C4-2B (cell line): ENCODE data around the gene TUBB2B.

ENCODE experiments used
- H3K27ac ChIP-seq: fragments of 450-650 bp; 2 replicates; pipeline ENCODE4 v1.5.1; 2017
- ZFX ChIP-seq: fragments of 450-650 bp; IDR thresholded peaks from 2 replicates; pipeline ENCODE4 v1.6.1; 2017
- TF ChIP-seq, protein P1 (sequence below): fragments of 450-650 bp; conservative IDR thresholded peaks from 2 replicates; pipeline ENCODE4 v1.5.1; 2017; ENCODE audit warnings: mild to moderate bottlenecking

Gene TUBB2B

DNA sequence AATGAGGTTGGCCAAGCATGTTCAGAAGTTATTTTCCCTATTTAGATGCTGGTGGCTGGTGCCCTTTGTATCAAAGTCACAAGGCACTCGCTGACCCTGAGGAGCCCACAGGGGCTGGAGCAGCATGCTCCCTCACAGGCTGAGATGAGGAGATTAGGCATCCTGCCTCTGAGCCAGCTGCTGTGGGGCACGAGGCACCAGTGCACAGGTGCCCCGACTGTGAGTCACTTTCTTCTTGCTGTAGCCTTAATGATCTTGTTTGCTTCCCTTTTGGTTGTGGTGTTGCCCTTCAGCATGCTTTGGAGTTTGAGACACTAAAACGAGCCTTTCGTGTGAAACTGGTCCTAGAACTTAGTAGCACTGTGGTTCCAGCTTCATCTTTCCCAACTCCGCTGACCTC is 35.6 kb upstream of the TUBB2B start:
- TF ChIP-seq, protein P1, sequence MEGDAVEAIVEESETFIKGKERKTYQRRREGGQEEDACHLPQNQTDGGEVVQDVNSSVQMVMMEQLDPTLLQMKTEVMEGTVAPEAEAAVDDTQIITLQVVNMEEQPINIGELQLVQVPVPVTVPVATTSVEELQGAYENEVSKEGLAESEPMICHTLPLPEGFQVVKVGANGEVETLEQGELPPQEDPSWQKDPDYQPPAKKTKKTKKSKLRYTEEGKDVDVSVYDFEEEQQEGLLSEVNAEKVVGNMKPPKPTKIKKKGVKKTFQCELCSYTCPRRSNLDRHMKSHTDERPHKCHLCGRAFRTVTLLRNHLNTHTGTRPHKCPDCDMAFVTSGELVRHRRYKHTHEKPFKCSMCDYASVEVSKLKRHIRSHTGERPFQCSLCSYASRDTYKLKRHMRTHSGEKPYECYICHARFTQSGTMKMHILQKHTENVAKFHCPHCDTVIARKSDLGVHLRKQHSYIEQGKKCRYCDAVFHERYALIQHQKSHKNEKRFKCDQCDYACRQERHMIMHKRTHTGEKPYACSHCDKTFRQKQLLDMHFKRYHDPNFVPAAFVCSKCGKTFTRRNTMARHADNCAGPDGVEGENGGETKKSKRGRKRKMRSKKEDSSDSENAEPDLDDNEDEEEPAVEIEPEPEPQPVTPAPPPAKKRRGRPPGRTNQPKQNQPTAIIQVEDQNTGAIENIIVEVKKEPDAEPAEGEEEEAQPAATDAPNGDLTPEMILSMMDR, result no peak
- TF ChIP-seq ZFX, result no peak
- no peak overlapping the region for H3K27ac ChIP-seq

DNA sequence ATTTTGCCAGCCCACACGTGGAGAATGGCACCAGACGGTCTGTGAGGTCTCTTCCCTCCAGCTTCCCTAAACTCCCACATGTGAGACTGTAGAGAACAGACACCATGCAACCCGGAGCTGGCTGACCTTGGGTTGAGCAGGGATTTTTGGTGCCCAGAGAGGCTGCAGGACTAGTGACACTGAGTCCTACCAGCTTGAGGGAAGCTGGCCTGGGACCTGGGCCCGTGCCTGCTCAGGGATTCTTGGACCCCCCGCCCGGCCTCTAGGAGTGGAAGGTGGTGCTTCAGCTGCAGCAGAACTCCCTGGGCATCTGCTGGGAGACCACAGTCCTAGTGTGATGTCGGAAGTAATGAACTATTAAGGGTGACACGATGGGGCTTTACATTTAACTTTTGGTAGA is 34.5 kb upstream of the TUBB2B start:
- TF ChIP-seq ZFX, result no peak
- TF ChIP-seq, protein P1, result no peak
- H3K27ac ChIP-seq, result no peak overlapping the region

DNA sequence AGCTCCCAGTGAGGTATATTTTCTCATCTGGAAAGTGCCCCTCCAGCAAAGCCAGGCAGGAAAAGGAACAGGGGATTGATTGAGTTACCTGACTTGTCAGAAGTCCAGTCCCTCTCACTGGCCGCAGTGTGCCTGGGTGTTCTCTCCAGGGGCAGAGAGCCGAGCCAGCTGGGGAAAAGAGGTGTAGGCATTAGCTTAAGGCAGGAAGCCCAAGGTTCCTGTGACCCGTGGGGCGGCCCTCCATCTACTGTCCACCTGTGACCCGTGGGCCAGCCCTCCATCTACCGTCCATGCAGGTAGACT is 34.0 kb upstream of the TUBB2B start:
- no peak for TF ChIP-seq ZFX
- no peak overlapping the region for H3K27ac ChIP-seq

DNA sequence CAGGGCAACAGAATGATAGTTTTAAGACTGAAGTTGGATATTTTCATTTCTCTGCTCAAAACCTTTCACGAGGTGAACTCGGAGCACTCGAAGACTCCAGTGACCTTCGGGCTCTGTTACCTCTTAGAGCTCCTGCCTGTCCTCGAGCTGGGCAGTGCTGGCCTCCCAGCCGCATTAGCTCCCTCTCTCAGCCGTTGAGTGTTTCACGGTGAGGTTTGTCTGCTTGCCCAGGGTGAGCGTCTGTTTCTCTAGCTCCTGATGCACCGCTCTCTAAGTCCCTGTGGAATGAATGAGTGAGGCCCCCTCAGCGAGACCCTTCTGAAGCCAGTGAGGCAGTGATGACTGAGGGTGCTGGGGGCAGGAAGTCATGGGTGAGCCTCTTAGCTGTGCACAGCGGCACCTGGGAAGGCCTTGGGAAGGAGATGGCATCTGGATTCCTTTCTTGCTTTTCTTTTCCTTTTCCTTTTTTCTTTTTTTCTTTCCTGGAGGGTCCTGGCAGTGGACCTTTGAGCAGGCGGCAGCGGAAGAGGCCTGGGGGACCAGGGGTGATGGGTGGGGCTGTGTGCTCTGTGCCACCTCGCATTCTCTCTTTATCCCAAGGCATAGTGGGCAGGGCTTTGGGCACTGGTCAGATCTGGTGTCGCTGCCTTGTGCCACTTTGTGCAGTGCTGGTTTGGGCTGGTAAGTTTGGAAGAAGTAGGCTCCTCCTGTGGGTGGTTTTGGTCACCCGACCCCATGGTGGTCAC is 33.5 kb upstream of the TUBB2B start:
- TF ChIP-seq ZFX, result no peak
- TF ChIP-seq, protein P1, result no peak
- H3K27ac ChIP-seq, result no peak overlapping the region

DNA sequence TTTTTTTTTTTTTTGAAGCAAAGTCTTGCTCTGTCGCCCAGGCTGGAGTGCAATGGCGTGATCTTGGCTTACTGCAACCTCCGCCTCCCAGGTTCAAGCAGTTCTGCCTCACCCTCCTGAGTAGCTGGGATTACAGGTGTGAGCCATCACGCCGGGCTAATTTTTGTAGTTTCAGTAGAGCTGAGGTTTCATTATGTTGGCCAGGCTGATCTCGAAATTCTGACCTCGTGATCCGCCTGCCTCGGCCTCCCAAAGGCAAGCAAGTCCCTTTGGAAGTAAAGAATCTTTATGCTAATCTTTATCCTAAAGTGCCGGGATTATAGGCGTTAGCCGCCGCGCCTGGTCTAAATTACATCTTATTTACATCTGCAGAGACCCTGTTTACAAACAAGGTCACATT is 32.8 kb upstream of the TUBB2B start:
- no peak overlapping the region for H3K27ac ChIP-seq
- no peak for TF ChIP-seq ZFX
- TF ChIP-seq, protein P1, result no peak

DNA sequence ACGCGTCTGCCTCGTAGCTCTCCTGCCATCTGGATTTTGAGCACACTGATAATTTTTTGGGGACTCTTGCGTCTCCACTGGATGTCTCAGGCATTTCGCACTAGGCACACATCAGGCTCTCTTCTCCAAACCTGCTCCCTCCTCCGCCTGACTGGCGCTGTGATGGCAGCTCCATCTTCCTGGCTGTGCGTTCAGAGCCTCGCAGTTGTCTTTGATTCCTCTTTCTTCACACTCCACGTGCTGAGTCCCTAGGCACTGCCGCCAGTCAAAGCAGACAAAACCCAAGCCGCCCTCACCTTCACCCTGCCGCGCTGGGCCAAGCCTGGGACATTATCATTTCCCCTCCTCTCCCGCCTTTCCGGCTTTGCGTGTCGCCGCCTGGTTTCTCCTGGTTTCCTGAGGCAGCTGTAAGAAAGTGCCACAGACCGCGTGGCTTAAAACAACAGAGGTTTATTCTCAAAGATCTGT is 32.1 kb upstream of the TUBB2B start:
- peak; percentile 78 for TF ChIP-seq ZFX
- TF ChIP-seq, protein P1, result no peak
- peak overlapping the region; percentile 97 for H3K27ac ChIP-seq

DNA sequence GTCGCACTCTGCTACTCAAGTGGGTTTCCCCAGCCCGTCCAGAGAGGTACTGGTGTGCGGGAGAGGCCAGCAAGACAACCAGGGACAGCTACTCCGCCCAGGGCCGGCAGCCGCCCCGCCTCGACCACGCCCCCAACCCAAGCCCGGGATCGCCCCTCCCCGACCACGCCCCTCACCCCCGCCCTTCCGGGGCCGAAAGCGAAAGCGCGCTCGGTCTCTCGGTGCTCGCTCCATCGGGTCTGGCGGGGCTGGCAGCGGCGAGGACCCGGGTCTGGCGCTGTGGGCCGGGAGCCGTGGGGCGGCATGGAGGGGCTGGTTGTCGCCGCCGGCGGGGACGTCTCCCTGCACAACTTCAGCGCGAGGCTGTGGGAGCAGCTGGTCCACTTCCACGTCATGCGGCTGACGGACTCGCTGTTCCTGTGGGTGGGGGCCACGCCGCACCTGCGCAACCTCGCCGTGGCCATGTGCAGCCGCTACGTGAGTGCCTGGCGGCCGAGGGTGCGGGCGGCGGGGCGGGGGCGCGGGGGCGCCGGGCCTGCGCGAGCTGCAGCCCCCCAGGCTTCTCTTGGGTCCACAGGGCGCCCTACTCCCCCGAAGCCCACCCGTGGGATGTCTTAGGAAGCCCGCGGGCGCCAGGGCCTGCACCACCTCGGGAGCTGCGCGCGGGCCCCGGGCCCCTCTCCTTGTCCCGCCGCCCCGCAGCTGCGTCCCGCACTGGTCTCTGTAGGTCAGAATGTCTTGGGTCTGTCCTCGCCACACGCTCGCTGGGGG is 31.5 kb upstream of the TUBB2B start, which contains the start of gene PSMG4:
TSS of gene PSMG4 (plus strand) at position 228 of the 771 bp plus-strand sequence. CDS start at position 304, 76 bp downstream.
- TF ChIP-seq, protein P1, result no peak
- TF ChIP-seq ZFX, result peak; percentile 97
- peak within 1 kb of the TSS; percentile 97 for H3K27ac ChIP-seq
